Measurements from ENCODE around the gene RING1.

The RING1 gene

GRCh38 chr6:33198853-33199436 is 9.4 kb upstream of the RING1 start:
- peak overlapping the region; percentile 99 for H3K4me3 Mint-ChIP-seq
- no peaks in the 10 kb centered on the region for H3K9me3 Mint-ChIP-seq
- H3K36me3 Mint-ChIP-seq (ENCODE audit: low read depth), result peaks cover 54% of the 10 kb centered on the region
- H3K27ac Mint-ChIP-seq, result peak overlapping the region; percentile 86
- peaks cover 21% of the 10 kb centered on the region for H3K27me3 Mint-ChIP-seq (ENCODE audit: low read depth, poor library complexity)
- no peak for TF ChIP-seq CTCF (IDR thresholded peaks at IDR 0.05)
- no peak for DNase-seq
- peaks cover 85% of the 10 kb centered on the region for H3K4me1 Mint-ChIP-seq

- Mint-ChIP-seq H3K27ac (peak overlapping the region; percentile 86), H3K36me3 (ENCODE audit: low read depth) (peaks cover 46% of the 10 kb centered on the region), H3K4me3 (peak overlapping the region; percentile 99), H3K27me3 (ENCODE audit: low read depth, poor library complexity) (peaks cover 18% of the 10 kb centered on the region), H3K9me3 (no peaks in the 10 kb centered on the region), H3K4me1 (peaks cover 87% of the 10 kb centered on the region)
- DNase-seq, result no peak
- TF ChIP-seq CTCF (IDR thresholded peaks at IDR 0.05), result no peak
Measured at GRCh38 chr6:33199687-33200218, 8.5 kb upstream of the RING1 start.

GRCh38 chr6:33200219-33201146 is 7.8 kb upstream of the RING1 start, which contains the start of the genes RXRB and SLC39A7:
Gene RXRB, minus strand, starts transcription at chr6:33200665. Its CDS starts 189 bp downstream, at chr6:33200476.
Gene SLC39A7, plus strand, starts transcription at chr6:33200867. Its CDS starts 379 bp downstream, at chr6:33201246.
- Mint-ChIP-seq H3K9me3 (no peaks in the 10 kb centered on the region), H3K4me1 (peaks cover 86% of the 10 kb centered on the region), H3K27ac (peak within 1 kb of the TSS; percentile 99)

GRCh38 chr6:33201147-33201545 is 7.2 kb upstream of the RING1 start:
- peaks cover 15% of the 10 kb centered on the region for H3K27me3 Mint-ChIP-seq (ENCODE audit: low read depth, poor library complexity)
- no peaks in the 10 kb centered on the region for H3K9me3 Mint-ChIP-seq
- DNase-seq, result peak; percentile 35
- H3K27ac Mint-ChIP-seq, result peak overlapping the region; percentile 99
- H3K4me1 Mint-ChIP-seq, result peaks cover 86% of the 10 kb centered on the region
- peaks cover 32% of the 10 kb centered on the region for H3K36me3 Mint-ChIP-seq (ENCODE audit: low read depth)
- H3K4me3 Mint-ChIP-seq, result peak overlapping the region; percentile 99
- no peak for TF ChIP-seq CTCF (IDR thresholded peaks at IDR 0.05)

More at GRCh38 chr6:33200219-33201146, 7.8 kb upstream of the RING1 start, which contains the start of the genes RXRB and SLC39A7:
- peak; percentile 98 for DNase-seq
- TF ChIP-seq CTCF (IDR thresholded peaks at IDR 0.05), result no peak
- H3K36me3 Mint-ChIP-seq (ENCODE audit: low read depth), result peaks cover 39% of the 10 kb centered on the region
- peak within 1 kb of the TSS; percentile 99 for H3K4me3 Mint-ChIP-seq
- peaks cover 14% of the 10 kb centered on the region for H3K27me3 Mint-ChIP-seq (ENCODE audit: low read depth, poor library complexity)

- Mint-ChIP-seq H3K27ac (peak overlapping the region; percentile 58), H3K4me1 (peaks cover 88% of the 10 kb centered on the region), H3K36me3 (ENCODE audit: low read depth) (peaks cover 25% of the 10 kb centered on the region), H3K27me3 (ENCODE audit: low read depth, poor library complexity) (peaks cover 18% of the 10 kb centered on the region), H3K9me3 (no peaks in the 10 kb centered on the region), H3K4me3 (peak overlapping the region; percentile 99)
- DNase-seq, result no peak
- TF ChIP-seq CTCF (IDR thresholded peaks at IDR 0.05), result no peak
Measured at GRCh38 chr6:33201935-33202334, 6.4 kb upstream of the RING1 start.

All from nephron progenitor cell (in vitro differentiated cells).